HK-2 (cell line): ENCODE data around the gene THADA.

Source experiments
- DNase-seq: peaks from one replicate; pipeline ENCODE4 v3.0.0-alpha.2; 2018; ENCODE audit not compliant: unreplicated experiment

The THADA gene

GRCh38 chr2:43186679-43187374, 409.0 kb downstream of the THADA start:
- DNase-seq: no peak

- no peak for DNase-seq
These were observed 409.5 kb downstream of the THADA start for GRCh38 chr2:43186321-43186678.

DNA sequence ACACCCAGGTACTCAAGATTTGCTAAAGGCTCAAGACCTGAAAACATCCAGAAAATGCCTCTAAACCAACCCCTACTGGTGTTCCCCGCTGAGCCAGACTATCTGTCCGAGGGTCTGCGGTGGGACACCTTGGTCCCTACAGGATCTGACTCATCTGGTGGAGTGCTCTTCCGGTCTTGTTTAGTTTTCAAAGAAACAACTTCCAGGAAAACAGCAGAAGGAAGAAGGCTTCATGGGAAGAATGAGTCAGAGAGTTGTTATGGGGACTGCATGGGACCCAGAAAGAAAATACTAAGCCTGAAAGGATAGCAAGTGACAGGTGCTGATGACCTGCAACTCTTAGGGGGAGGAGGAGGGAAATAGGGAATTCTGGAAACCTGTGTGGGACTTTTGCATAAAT, 410.7 kb downstream of the THADA start:
- no peak for DNase-seq

- DNase-seq: peak; percentile 41
These were observed 411.4 kb downstream of the THADA start for GRCh38 chr2:43184339-43184895.

GRCh38 chr2:43183743-43184142, 412.1 kb downstream of the THADA start:
- no peak for DNase-seq

DNA sequence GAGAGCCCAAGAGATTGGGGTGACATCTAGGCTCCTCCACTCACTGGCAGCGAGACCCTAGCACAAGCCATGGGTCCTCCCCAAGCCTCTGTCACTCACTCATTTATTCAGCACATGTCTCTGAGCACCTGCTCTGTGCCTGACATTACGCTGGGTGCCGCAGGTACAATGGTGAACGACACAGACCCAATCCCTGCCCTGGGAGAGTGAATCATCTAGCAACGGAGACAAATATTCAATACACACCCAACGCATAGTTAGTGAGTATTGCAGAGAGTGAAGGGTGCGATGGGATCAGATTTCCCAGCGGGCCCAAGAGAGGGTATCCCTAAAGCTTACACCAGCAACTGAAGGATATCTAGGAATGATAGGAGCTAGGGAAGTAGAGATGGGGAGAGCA, 414.9 kb downstream of the THADA start:
- DNase-seq: no peak
